ENCODE results near the gene CD151.

CD151 gene

GRCh38 chr11:846496-847098 lies 13.8 kb downstream of the CD151 start:
- TF ChIP-seq FOXP2 (optimal IDR thresholded peaks at IDR 0.05; ENCODE audit: borderline replicate concordance, extremely low read depth, extremely low read length, insufficient read depth) (no peak), POLR2AphosphoS5 (IDR thresholded peaks at IDR 0.05; ENCODE audit: low read depth, low read length) (no peak), SIN3A (IDR thresholded peaks at IDR 0.05; ENCODE audit: borderline replicate concordance, insufficient read depth, low read length) (no peak)

GRCh38 chr11:847876-848275 lies 15.1 kb downstream of the CD151 start:
- TF ChIP-seq REST (IDR thresholded peaks at IDR 0.05; ENCODE audit: insufficient read depth in 1 of 2, low read depth in 2 of 2, low read length in 2 of 2) (no peak), SIN3A (IDR thresholded peaks at IDR 0.05; ENCODE audit: borderline replicate concordance, insufficient read depth, low read length) (no peak), POLR2AphosphoS5 (IDR thresholded peaks at IDR 0.05; ENCODE audit: low read depth, low read length) (no peak), TAF1 (IDR thresholded peaks at IDR 0.05; ENCODE audit: borderline replicate concordance, insufficient read depth, low read length) (no peak), FOXP2 (optimal IDR thresholded peaks at IDR 0.05; ENCODE audit: borderline replicate concordance, extremely low read depth, extremely low read length, insufficient read depth) (no peak)

GRCh38 chr11:848380-848931 lies 15.7 kb downstream of the CD151 start:
- no peak for TF ChIP-seq POLR2AphosphoS5 (IDR thresholded peaks at IDR 0.05; ENCODE audit: low read depth, low read length)
- no peak for TF ChIP-seq REST (IDR thresholded peaks at IDR 0.05; ENCODE audit: insufficient read depth in 1 of 2, low read depth in 2 of 2, low read length in 2 of 2)
- no peak for TF ChIP-seq FOXP2 (optimal IDR thresholded peaks at IDR 0.05; ENCODE audit: borderline replicate concordance, extremely low read depth, extremely low read length, insufficient read depth)
- TF ChIP-seq TAF1 (IDR thresholded peaks at IDR 0.05; ENCODE audit: borderline replicate concordance, insufficient read depth, low read length) = no peak
- TF ChIP-seq SIN3A (IDR thresholded peaks at IDR 0.05; ENCODE audit: borderline replicate concordance, insufficient read depth, low read length) = no peak

GRCh38 chr11:849104-849824 lies 16.5 kb downstream of the CD151 start:
- TF ChIP-seq POLR2AphosphoS5 (IDR thresholded peaks at IDR 0.05; ENCODE audit: low read depth, low read length) = peak; percentile 48; the same call in 1 of the 2 replicates
- TF ChIP-seq SIN3A (IDR thresholded peaks at IDR 0.05; ENCODE audit: borderline replicate concordance, insufficient read depth, low read length) = no peak

GRCh38 chr11:849951-850774 lies 17.4 kb downstream of the CD151 start:
- TF ChIP-seq FOXP2 (optimal IDR thresholded peaks at IDR 0.05; ENCODE audit: borderline replicate concordance, extremely low read depth, extremely low read length, insufficient read depth) (no peak), REST (IDR thresholded peaks at IDR 0.05; ENCODE audit: insufficient read depth in 1 of 2, low read depth in 2 of 2, low read length in 2 of 2) (no peak), POLR2AphosphoS5 (IDR thresholded peaks at IDR 0.05; ENCODE audit: low read depth, low read length) (no peak), SIN3A (IDR thresholded peaks at IDR 0.05; ENCODE audit: borderline replicate concordance, insufficient read depth, low read length) (no peak), TAF1 (IDR thresholded peaks at IDR 0.05; ENCODE audit: borderline replicate concordance, insufficient read depth, low read length) (no peak)

Data from PFSK-1 (cell line).